GM21526 (cell line): Measurements from ENCODE around the gene RBBP5.

Experiments used
- ATAC-seq: cut with Tn5 transposase; IDR thresholded peaks from one replicate; pipeline ENCODE4 v1.9.1; 2021; ENCODE audit warnings: moderate library complexity; ENCODE audit not compliant: unreplicated experiment, low FRiP score

The RBBP5 gene

GRCh38 chr1:205058853-205059252, 62.9 kb downstream of the RBBP5 start:
- no peak for ATAC-seq

DNA sequence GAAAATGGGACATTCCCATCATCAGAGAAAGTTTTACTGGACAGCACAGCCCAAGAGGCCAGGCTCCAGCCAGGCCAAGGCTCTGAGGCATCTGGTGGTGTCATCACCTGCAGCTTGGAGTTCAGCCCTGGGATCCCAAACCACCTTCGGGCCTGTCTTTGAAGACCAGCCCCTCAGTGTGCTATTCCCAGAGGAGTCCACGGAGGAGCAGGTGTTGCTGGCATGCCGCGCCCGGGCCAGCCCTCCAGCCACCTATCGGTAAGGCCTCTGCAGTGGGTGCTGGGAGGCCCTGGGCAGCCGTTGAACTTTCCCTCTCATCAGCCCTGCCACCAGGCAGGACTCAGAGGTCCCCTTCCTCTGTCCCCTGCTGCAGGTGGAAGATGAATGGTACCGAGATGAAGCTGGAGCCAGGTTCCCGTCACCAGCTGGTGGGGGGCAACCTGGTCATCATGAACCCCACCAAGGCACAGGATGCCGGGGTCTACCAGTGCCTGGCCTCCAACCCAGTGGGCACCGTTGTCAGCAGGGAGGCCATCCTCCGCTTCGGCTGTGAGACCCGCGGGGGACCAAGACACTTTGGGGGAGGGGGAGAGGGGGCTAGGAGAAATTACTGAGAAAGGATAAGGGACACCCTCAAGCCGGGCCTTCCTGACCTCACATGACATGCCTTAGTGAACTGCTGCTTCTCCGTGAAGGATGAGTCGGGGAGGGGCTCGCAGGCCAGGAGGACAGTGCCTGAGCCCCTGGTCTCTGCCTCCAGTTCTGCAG, 63.8 kb downstream of the RBBP5 start:
- ATAC-seq = no peak

DNA sequence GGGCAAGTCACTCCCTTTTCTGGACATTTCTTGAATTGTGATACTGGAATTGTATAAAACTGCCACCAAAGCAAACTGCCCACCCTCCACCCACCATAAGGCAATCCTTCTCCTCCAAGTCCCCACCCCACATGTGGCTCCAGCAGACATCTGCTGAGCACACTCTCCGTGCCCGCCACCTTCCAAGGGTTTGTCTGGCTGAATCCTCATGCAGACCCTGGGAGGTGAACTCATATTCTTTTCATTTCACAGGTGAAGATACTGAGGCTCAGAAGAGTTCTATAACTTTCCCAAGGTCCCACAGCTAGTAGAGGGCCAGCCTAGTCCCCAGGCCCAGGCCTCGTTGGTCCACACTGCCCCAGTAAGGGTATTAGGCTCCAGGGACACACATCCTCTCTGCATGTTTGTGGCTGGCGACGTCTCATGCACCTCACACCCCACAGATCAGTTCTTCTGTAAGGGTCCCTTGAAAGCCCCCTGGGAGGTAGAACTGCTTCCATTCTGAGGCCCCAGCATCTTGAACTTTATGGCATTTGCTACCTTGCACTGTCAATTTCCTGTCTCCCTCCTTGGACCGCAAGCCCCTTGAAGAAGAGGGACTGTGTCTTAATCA, 64.7 kb downstream of the RBBP5 start:
- no peak for ATAC-seq

GRCh38 chr1:205056188-205056611, 65.6 kb downstream of the RBBP5 start:
- ATAC-seq = no peak

DNA sequence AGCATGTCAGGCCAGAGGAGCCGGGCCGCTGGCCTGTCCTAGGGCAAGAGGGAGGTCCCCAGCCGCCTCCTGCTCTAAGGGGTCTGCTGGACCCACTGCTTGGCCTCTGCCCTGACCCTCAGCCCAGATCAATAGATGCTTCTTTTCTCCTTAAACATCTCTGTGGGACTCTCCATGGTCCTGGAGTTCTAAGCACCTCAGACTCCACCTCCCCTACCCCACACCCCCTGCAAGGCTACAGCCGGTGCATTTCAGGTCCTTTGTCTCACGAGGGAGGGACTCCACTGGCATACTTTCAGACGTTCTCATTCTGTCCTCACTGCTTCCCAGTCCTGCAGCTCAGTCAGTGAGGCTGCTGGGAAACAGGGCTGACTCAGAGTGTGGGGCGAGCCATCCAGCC, 67.8 kb downstream of the RBBP5 start:
- ATAC-seq = no peak

DNA sequence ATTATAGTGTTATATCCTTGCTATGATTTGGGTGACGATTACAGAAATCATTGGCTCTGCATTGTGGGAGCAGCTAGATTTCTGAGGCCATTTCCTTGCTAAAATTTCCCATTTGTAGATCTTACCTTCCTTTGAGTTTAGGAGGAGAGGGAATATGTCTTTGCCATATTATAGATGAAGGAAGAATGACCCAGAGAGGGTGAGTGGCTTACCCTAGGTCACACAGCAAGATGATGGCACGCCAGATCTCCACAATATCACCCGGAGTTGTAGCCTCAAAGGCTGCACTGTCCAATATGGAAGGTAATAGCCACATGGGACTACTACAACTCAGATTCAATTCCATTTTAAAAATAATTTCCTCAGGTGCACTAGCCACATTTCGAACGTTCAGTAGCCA, 68.5 kb downstream of the RBBP5 start:
- ATAC-seq = no peak

DNA sequence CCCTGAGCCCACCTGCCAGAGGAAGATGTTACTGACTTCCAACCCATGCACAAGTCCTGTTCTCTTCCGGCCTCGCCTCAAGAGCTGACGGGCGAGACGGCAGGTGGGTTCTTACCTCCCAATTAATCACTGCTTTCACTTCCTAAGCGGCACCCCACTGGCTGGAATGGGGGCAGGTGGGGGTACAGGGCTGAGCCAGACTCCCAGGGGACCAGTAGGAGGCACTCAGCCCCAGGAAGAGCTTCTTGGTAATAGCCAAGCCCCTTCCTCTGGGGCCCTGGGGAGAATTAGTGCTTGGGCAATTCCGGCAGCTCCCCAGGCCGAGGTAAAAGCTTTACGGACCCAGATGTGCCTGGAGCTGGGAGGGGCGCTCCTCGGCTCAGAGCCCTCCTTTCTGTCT, 69.1 kb downstream of the RBBP5 start:
- no peak for ATAC-seq

- no peak for ATAC-seq
These were observed 72.3 kb downstream of the RBBP5 start for GRCh38 chr1:205049479-205049878.

DNA sequence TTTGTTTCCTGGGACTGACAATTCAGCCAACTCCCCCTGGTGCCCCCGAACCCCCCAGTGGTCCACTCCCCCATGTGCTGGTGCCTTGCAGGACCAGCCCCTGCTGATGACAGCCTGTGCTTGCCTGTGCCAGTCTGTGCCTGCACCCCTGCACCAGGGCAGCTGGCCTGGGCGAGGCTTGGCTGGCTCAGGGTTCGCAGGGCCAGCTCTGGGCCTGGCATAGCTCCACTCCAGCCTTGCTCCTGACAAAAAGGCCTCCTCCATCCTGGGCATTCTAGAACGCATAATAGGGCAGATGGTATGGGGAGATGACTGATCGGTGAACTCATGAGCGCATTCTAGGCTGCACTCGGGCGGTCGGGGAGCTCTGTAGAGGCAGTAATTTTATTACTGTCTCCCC, 73.4 kb downstream of the RBBP5 start:
- ATAC-seq = no peak

DNA sequence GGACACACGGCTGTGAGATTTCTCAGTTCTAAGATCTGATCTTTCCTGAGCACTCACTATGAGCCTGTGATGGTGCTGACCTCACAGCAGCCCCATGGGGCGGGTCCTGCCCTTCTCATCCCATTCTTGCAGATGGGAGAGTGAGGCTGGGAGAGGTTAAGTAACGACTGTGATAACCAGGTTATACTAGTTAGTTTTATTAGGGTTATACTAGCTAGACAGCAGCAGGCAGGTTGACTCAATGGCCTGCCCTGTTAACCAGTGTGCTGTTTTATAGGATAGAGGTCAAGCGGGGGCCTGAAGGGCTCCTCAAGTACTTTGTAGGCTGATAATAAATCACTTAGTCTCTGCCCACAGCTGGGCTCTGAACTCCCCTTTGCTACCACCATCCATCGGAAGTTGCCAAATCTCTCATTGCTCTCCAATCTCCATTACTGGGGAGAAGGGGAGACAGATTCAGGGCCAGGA, 74.0 kb downstream of the RBBP5 start:
- no peak for ATAC-seq

DNA sequence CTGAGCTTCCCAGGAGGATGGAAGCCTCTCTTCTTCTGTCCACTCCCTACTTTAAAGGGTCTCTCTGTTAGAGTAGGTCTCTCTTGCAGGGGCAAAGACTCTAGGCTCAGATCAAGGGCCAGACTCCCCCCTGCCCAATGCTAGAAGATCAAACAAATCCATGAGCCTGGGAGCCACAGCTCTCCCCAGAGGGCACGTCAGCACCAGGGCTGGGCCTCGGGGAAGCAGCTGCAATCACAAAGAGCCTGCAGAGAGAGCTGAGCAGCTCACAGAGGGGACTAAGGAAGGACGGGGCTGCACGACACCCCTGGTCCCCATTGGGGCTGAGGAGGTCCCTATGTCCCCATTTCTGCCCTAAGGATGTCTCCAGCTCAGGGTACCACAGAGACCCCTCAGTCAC, 74.9 kb downstream of the RBBP5 start:
- ATAC-seq = no peak

GRCh38 chr1:205045146-205045545, 76.6 kb downstream of the RBBP5 start:
- ATAC-seq = no peak

GRCh38 chr1:205044741-205045140, 77.0 kb downstream of the RBBP5 start:
- no peak for ATAC-seq

- no peak for ATAC-seq
These were observed 77.9 kb downstream of the RBBP5 start for GRCh38 chr1:205043866-205044265.

- ATAC-seq = no peak
These were observed 78.6 kb downstream of the RBBP5 start, which contains the start of gene CNTN2 for GRCh38 chr1:205042911-205043806. Gene CNTN2, plus strand, starts transcription at chr1:205043212. Its CDS starts 9,974 bp downstream, at chr1:205053186.

- ATAC-seq = no peak
These were observed 79.5 kb downstream of the RBBP5 start for GRCh38 chr1:205041998-205042910.

DNA sequence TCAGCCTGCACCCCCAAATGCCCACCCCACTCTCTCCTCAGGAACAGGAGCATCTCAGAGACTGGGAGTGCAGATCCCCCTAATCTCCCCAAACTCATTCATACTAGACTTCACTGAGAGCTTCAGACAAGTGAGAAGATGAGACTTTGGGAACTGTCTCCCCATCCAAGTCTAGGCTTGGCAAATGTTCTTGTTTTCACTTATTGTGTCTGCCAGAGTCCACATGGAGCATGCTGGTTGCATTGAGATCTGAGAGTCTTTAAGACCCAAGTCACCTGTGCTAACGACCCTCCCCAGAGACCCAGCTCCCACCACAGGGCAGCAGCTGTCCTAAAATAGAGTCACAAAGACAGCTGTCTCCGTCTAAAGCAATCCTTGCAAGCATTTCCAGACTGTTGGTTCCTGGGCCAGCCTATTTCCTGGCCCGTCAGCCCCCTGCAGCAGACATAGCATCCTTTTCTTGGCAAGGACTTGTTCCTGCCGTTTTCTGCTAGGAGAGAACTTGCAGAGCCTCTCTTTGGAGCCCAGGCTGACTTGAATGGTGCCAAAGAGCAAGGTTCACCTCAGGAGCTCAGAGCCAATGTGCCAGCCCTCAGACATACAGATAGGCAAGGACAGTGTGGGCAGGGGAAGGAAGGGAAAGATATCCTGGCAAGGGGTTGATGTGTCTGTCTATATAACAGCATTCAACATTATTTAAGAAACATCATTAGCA, 80.6 kb downstream of the RBBP5 start:
- no peak for ATAC-seq

DNA sequence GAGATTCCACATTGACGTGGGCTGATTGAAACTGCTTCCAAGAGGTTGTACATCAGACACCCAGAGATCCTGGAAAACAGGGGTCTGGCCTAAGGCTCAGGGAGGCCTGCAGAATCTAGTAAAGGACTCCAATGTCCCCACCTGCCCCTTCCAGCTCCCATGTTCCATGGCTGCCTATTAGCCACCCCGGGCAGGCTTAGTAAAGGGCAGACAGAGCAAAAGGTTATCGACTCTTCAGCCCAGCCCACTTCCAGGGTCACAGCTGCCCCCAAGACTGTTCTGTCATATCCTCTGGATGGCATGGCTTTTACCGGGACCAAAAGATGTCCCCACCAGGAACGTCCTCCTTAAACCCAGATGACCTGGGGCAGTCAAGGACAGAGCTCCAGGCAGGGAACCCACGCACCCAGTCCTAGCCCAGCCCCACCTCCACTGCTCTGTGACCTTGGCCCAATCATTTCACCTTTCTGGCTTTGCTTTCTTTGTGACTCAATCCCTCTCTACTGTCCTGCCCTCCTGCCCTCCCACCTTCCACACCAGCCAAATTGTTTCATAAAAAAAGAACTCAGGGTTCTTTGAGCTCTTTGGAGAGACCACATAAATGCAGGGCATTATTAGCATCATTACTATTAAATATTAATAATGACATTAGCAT, 83.5 kb downstream of the RBBP5 start:
- ATAC-seq = no peak

GRCh38 chr1:205037539-205037938, 84.2 kb downstream of the RBBP5 start:
- no peak for ATAC-seq
